H1 (cell line): ENCODE results near the gene CAMK2D. TPM values are rescaled to one million over a fixed set of nuclear protein-coding genes. Genes with fewer than 3 reads are reported as not detected.

Source experiments
- CTCF ChIA-PET: fragments of 300-600 bp; sonication (Branson Sonifier 250); formaldehyde crosslinking; loops from one replicate; lab custom pipeline; 2021; ENCODE audit not compliant: partially characterized antibody; lab: Charles Lee
- POLR2A ChIA-PET: fragments of 300-600 bp; sonication (Branson Sonifier 250); formaldehyde crosslinking; loops from one replicate; lab custom pipeline; 2021; ENCODE audit warnings: inconsistent platforms; ENCODE audit not compliant: partially characterized antibody; lab: Charles Lee
- DNase-seq, 2 experiments: peaks; one replicate each; pipeline versions ENCODE4 v3.0.0 to v3.0.0-alpha.2; 2010 to 2022; ENCODE audit warnings: low spot score in 2 of 2, low read depth in 1 of 2, mixed read lengths in 1 of 2
- FAIRE-seq: peaks from 2 replicates; lab custom pipeline; 2011; peaks lifted over from hg19 to GRCh38; lab: Jason Lieb, UNC
- H2AFZ ChIP-seq: 2 replicates; pipeline ENCODE4 v1.8.1; 2012; ENCODE audit warnings: low read length, inconsistent platforms
- H2AK5ac ChIP-seq: 2 replicates; pipeline ENCODE4 v1.6.1; 2013; ENCODE audit warnings: low read depth, low read length
- H2BK120ac ChIP-seq: replicated peaks from 2 replicates; pipeline ENCODE3; 2013; ENCODE audit warnings: low read depth, low read length, inconsistent platforms
- H2BK12ac ChIP-seq: 2 replicates; pipeline ENCODE4 v1.6.1; 2013; ENCODE audit warnings: low read depth, low read length
- H2BK15ac ChIP-seq: 2 replicates; pipeline ENCODE4 v1.6.1; 2013; ENCODE audit warnings: low read length
- H2BK20ac ChIP-seq: 2 replicates; pipeline ENCODE4 v1.6.1; 2013; ENCODE audit warnings: low read length
- H2BK5ac ChIP-seq: 2 replicates; pipeline ENCODE4 v1.6.1; 2013; ENCODE audit warnings: low read depth, low read length
- H3K14ac ChIP-seq: 2 replicates; pipeline ENCODE4 v1.6.1; 2013; ENCODE audit warnings: inconsistent platforms; ENCODE audit not compliant: insufficient read length
- H3K18ac ChIP-seq: 2 replicates; pipeline ENCODE4 v1.6.1; 2013; ENCODE audit warnings: low read length; ENCODE audit errors: extremely low read depth
- H3K23ac ChIP-seq: 2 replicates; pipeline ENCODE4 v1.6.1; 2013; ENCODE audit warnings: inconsistent platforms; ENCODE audit not compliant: insufficient read length
- H3K23me2 ChIP-seq: 2 replicates; pipeline ENCODE4 v1.6.1; 2013; ENCODE audit warnings: low read depth, low read length
- H3K27ac ChIP-seq: 2 replicates; pipeline ENCODE4 v1.6.1; 2011; ENCODE audit warnings: low read depth, low read length, inconsistent platforms
- H3K27me3 ChIP-seq, 4 experiments: replicated peaks in 1 of 4; 1 replicate in 1 of 4; 2 replicates in 3 of 4; pipeline versions ENCODE4 v1.6.1 to v1.8.1; 2011 to 2013; ENCODE audit warnings: low read length in 3 of 4, mild to moderate bottlenecking in 3 of 4, inconsistent platforms in 2 of 4, mixed read lengths in 2 of 4, moderate library complexity in 1 of 4; ENCODE audit not compliant: control insufficient read depth in 3 of 4, insufficient read depth in 3 of 4; ENCODE audit errors: extremely low read depth in 1 of 4
- H3K36me3 ChIP-seq, 4 experiments: 2 replicates each; pipeline versions ENCODE4 v1.6.1 to v1.8.1; 2011 to 2013; ENCODE audit warnings: mild to moderate bottlenecking in 4 of 4, low read length in 3 of 4, moderate library complexity in 2 of 4, control low read depth in 1 of 4, inconsistent platforms in 1 of 4; ENCODE audit not compliant: insufficient read depth in 4 of 4, control insufficient read depth in 2 of 4
- H3K4ac ChIP-seq: replicated peaks from 2 replicates; pipeline ENCODE3; 2013; ENCODE audit warnings: low read length, low read depth, mixed read lengths, inconsistent platforms; ENCODE audit not compliant: insufficient read length
- H3K4me1 ChIP-seq, 4 experiments: replicated peaks in 1 of 4; 1 replicate in 1 of 4; 2 replicates in 3 of 4; pipeline versions ENCODE4 v1.6.1 to v1.8.1; 2011 to 2013; ENCODE audit warnings: low read length in 3 of 4, inconsistent platforms in 2 of 4, mixed read lengths in 1 of 4; ENCODE audit not compliant: insufficient read depth in 4 of 4, control insufficient read depth in 3 of 4
- H3K4me2 ChIP-seq, 2 experiments: 2 replicates each; pipeline versions ENCODE4 v1.6.1 to v1.8.1; 2011 to 2013; ENCODE audit warnings: low read depth in 2 of 2, low read length in 2 of 2, control low read depth in 1 of 2, inconsistent platforms in 1 of 2, mild to moderate bottlenecking in 1 of 2; ENCODE audit not compliant: insufficient read depth in 1 of 2
- H3K4me3 ChIP-seq, 4 experiments: fragments of 200-600, 300-600 bp in 1 of 4; sonication (generic), shearing (Covaris generic), sonication (Bioruptor Twin) in 1 of 4; 2 replicates each; pipeline versions ENCODE4 v1.5.1 to v1.8.1; 2011 to 2016; ENCODE audit warnings: low read length in 4 of 4, low read depth in 3 of 4, control low read depth in 2 of 4, inconsistent platforms in 2 of 4, mild to moderate bottlenecking in 2 of 4, mixed read lengths in 1 of 4, moderate library complexity in 1 of 4; ENCODE audit not compliant: insufficient read depth in 2 of 4; ENCODE audit errors: extremely low read depth in 1 of 4
- H3K56ac ChIP-seq: replicated peaks from 2 replicates; pipeline ENCODE3; 2013; ENCODE audit warnings: low read depth, mild to moderate bottlenecking, mixed read lengths, low read length, inconsistent platforms; ENCODE audit not compliant: insufficient read length
- H3K79me1 ChIP-seq: 2 replicates; pipeline ENCODE4 v1.6.1; 2013; ENCODE audit warnings: low read depth, low read length, control low read depth
- H3K79me2 ChIP-seq, 2 experiments: 2 replicates each; pipeline versions ENCODE4 v1.6.1 to v1.8.1; 2012 to 2013; ENCODE audit warnings: low read length in 2 of 2, mild to moderate bottlenecking in 2 of 2, inconsistent platforms in 1 of 2; ENCODE audit not compliant: insufficient read depth in 2 of 2, control insufficient read depth in 1 of 2
- H3K9ac ChIP-seq, 4 experiments: replicated peaks in 1 of 4; 1 replicate in 1 of 4; 2 replicates in 3 of 4; pipeline versions ENCODE4 v1.6.1 to v1.8.1; 2011 to 2013; ENCODE audit warnings: low read depth in 3 of 4, low read length in 3 of 4, control low read depth in 2 of 4, mild to moderate bottlenecking in 2 of 4, moderate library complexity in 2 of 4, inconsistent platforms in 1 of 4; ENCODE audit errors: extremely low read depth in 1 of 4
- H3K9me3 ChIP-seq, 2 experiments: 2 replicates each; pipeline versions ENCODE4 v1.6.1 to v1.8.1; 2012 to 2013; ENCODE audit warnings: mild to moderate bottlenecking in 2 of 2, moderate library complexity in 2 of 2, control low read depth in 1 of 2, inconsistent platforms in 1 of 2, low read depth in 1 of 2, low read length in 1 of 2, mixed read lengths in 1 of 2; ENCODE audit not compliant: insufficient read depth in 2 of 2
- H4K20me1 ChIP-seq, 2 experiments: replicated peaks in 1 of 2; 2 replicates each; pipeline versions ENCODE3 to v1.8.1; 2011 to 2013; ENCODE audit warnings: inconsistent platforms in 2 of 2, low read length in 2 of 2, mild to moderate bottlenecking in 1 of 2; ENCODE audit not compliant: insufficient read depth in 2 of 2, control insufficient read depth in 1 of 2
- H4K5ac ChIP-seq: 2 replicates; pipeline ENCODE4 v1.6.1; 2013; ENCODE audit warnings: low read length, low read depth, mixed read lengths, inconsistent platforms; ENCODE audit not compliant: insufficient read length
- H4K8ac ChIP-seq: 2 replicates; pipeline ENCODE4 v1.8.0; 2013; ENCODE audit warnings: mild to moderate bottlenecking, moderate library complexity, low read length, inconsistent platforms; ENCODE audit not compliant: insufficient read depth; ENCODE audit errors: extremely low read depth
- H4K91ac ChIP-seq: replicated peaks from 2 replicates; pipeline ENCODE3; 2013; ENCODE audit warnings: low read length, mixed read lengths, inconsistent platforms; ENCODE audit not compliant: insufficient read length
- CBX8 ChIP-seq: fragments of 300-800, 300-1000 bp; sonication (generic); IDR thresholded peaks from 2 replicates; pipeline ENCODE4 v1.7.1; 2016; ENCODE audit warnings: low read depth, low read length, borderline replicate concordance
- CTBP2 ChIP-seq: IDR thresholded peaks from 2 replicates; pipeline ENCODE4 v1.7.0; 2011; ENCODE audit warnings: borderline replicate concordance, mild to moderate bottlenecking, moderate library complexity, mixed read lengths, low read length; ENCODE audit not compliant: insufficient read depth, insufficient read length
- EZH2 ChIP-seq: fragments of 200-600 bp; sonication (generic); IDR thresholded peaks from 2 replicates; pipeline ENCODE4 v1.7.1; 2012; ENCODE audit warnings: low read depth, mild to moderate bottlenecking, moderate library complexity, low read length, inconsistent platforms; ENCODE audit not compliant: severe bottlenecking
- HDAC2 ChIP-seq, 2 experiments: fragments of 300-600 bp in 1 of 2; sonication (generic) in 1 of 2; IDR thresholded peaks; 2 replicates each; pipeline ENCODE4 v1.6.1; 2011 to 2012; ENCODE audit warnings: low read depth in 2 of 2, low read length in 2 of 2, mild to moderate bottlenecking in 2 of 2, moderate library complexity in 2 of 2, borderline replicate concordance in 1 of 2, inconsistent platforms in 1 of 2
- JUN ChIP-seq: IDR thresholded peaks from 2 replicates; pipeline ENCODE4 v1.6.1; 2011; ENCODE audit warnings: low read depth, mild to moderate bottlenecking, improper control_type of control experiment, low read length
- KDM4A ChIP-seq: IDR thresholded peaks from one replicate; pipeline ENCODE4 v1.7.1; 2012; ENCODE audit warnings: low read depth, mild to moderate bottlenecking, moderate library complexity, low read length, inconsistent platforms; ENCODE audit not compliant: severe bottlenecking
- MAFK ChIP-seq: IDR thresholded peaks from 2 replicates; pipeline ENCODE4 v1.6.1; 2012; ENCODE audit warnings: low read depth, mild to moderate bottlenecking, improper control_type of control experiment, low read length
- NRF1 ChIP-seq: IDR thresholded peaks from 2 replicates; pipeline ENCODE4 v1.6.1; 2011; ENCODE audit warnings: mild to moderate bottlenecking, low read depth, low read length, improper control_type of control experiment
- POLR2A ChIP-seq, 2 experiments: IDR thresholded peaks; 1 replicate in 1 of 2; 2 replicates in 1 of 2; pipeline ENCODE4 v1.6.1; 2011; ENCODE audit warnings: low read depth in 2 of 2, low read length in 2 of 2, mild to moderate bottlenecking in 2 of 2; ENCODE audit errors: control extremely low read depth in 1 of 2
- POU5F1 ChIP-seq: IDR thresholded peaks from 2 replicates; pipeline ENCODE4 v1.6.1; 2011; ENCODE audit warnings: low read depth, mild to moderate bottlenecking, low read length, moderate library complexity
- RAD21 ChIP-seq, 2 experiments: IDR thresholded peaks in 1 of 2; conservative IDR thresholded peaks in 1 of 2; 2 replicates each; pipeline ENCODE4 v1.6.1; 2011; ENCODE audit warnings: low read depth in 2 of 2, low read length in 2 of 2, improper control_type of control experiment in 1 of 2, inconsistent platforms in 1 of 2, mild to moderate bottlenecking in 1 of 2, moderate library complexity in 1 of 2
- SP4 ChIP-seq: IDR thresholded peaks from 2 replicates; pipeline ENCODE4 v1.6.1; 2012; ENCODE audit warnings: low read length, inconsistent platforms
- WGBS, 2 experiments: shearing (Covaris generic) in 1 of 2; methylation state at CpG; one replicate each; pipeline versions ENCODE4 v1.1.6 to v1.1.7; 2013 to 2015; ENCODE audit warnings: low lambda C conversion rate in 2 of 2, mixed read lengths in 2 of 2, inconsistent platforms in 1 of 2, low coverage in 1 of 2, missing lambda C conversion rate in 1 of 2; ENCODE audit not compliant: insufficient replicate concordance in 2 of 2, insufficient coverage in 1 of 2, insufficient read length in 1 of 2; ENCODE audit errors: extremely low coverage in 1 of 2, missing lambda C conversion rate in 1 of 2; 5-methylcytosine and 5-hydroxymethylcytosine counted together
- polyA plus RNA-seq, 7 experiments: library from polyadenylated mRNA; depleted of rRNA in 3 of 7; stranded (reverse) in 5 of 7; unstranded in 2 of 7; fragments of >200 nt in 5 of 7; fragments of 200-250 nt in 2 of 7; gene quantifications; 1 replicate in 5 of 7; 2 replicates in 1 of 7; 4 replicates in 1 of 7; pipeline versions ENCODE4 v1.2.1 to v1.2.3, GENCODE V29; 2011 to 2013; ENCODE audit warnings: missing spikeins in 2 of 7, mixed read lengths in 2 of 7
- total RNA-seq: library from RNA; stranded (reverse); fragmentation: NEBNext Ultra II Directional; extraction: Animal tissue kit (Norgen Biotek cat#: 25700); gene quantifications from 2 replicates; pipeline ENCODE4 v1.2.1, GENCODE V29; 2021
- TF ChIP-seq, protein P1 (sequence below): IDR thresholded peaks from 2 replicates; pipeline ENCODE4 v1.6.1; 2012; ENCODE audit warnings: inconsistent platforms

The CAMK2D gene
- total and polyA plus RNA-seq, 2 of the 8 experiments (the other 6 are each of a cell fraction or from before 2014, with no cell fraction given): 3.2 to 7.0 TPM

DNA sequence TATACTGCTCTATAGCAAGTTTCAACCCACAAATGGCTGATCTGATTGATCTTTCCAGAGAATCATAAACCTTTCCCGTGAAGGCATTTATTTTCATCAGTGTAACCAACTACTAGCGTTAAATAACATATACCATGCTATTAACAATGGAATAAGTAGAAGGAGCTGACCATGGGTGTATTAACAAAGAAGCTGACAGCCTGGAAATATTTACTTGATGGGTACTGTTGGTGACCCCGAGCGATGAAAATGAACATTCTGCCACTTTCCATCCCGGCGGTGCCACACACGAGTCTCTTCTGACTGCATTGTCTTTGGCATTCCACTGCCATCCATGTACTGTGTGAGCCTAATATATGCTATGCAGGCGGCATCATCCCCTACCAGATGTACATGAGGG is 304.4 kb downstream of the CAMK2D start:
- H2BK20ac ChIP-seq: no peak overlapping the region
- H3K4ac ChIP-seq: no peak overlapping the region
- ChIA-PET POLR2A (interaction anchor here (0.6 kb wide), 1 partner anchor 10 kb away, joined by 6 read pairs; no protein-coding TSS in a partner anchor), CTCF (interaction anchor here (0.7 to 1.4 kb wide), 2 partner anchors 54 to 62 kb away, joined by 3 to 4 read pairs; no protein-coding TSS in a partner anchor)
- H2AFZ ChIP-seq: no peak overlapping the region
- no peak overlapping the region for H3K18ac ChIP-seq
- no peak overlapping the region for H2BK5ac ChIP-seq
- no peak overlapping the region for H2AK5ac ChIP-seq
- WGBS, 2 experiments: 89% methylated on average over 8 of the region's 8 CpGs; no CpG with 5 or more reads in 1 of the 2 experiments
- no peak overlapping the region for H4K5ac ChIP-seq
- no peak overlapping the region for H4K8ac ChIP-seq
- H3K4me2 ChIP-seq: no peak overlapping the region
- H3K27me3 ChIP-seq: no peaks in the 10 kb centered on the region
- H3K23ac ChIP-seq: no peak overlapping the region
- H4K20me1 ChIP-seq: no peaks in the 10 kb centered on the region
- H3K9me3 ChIP-seq: no peaks in the 10 kb centered on the region
- no peak overlapping the region for H3K14ac ChIP-seq
- no peak overlapping the region for H3K56ac ChIP-seq
- H3K36me3 ChIP-seq: no peaks in the 10 kb centered on the region
- no peak overlapping the region for H2BK12ac ChIP-seq
- H3K23me2 ChIP-seq: no peaks in the 10 kb centered on the region; the same call in 1 of the 2 replicates
- no peak overlapping the region for H4K91ac ChIP-seq
- no peak overlapping the region for H3K9ac ChIP-seq
- no peak overlapping the region for H3K4me3 ChIP-seq
- no peaks in the 10 kb centered on the region for H3K79me2 ChIP-seq
- FAIRE-seq (no peak), DNase-seq (no peak)
- no peak overlapping the region for H3K27ac ChIP-seq
- no peaks in the 10 kb centered on the region for H3K79me1 ChIP-seq
- no peak overlapping the region; the same call in 1 of the 2 replicates for H2BK15ac ChIP-seq
- H2BK120ac ChIP-seq: no peak overlapping the region
- peaks cover 0 to 17% (median 6%) of the 10 kb centered on the region in 4 experiments; a peak in 3 of 7 replicates for H3K4me1 ChIP-seq
- TF ChIP-seq CTBP2: no peak
- no peak for TF ChIP-seq POLR2A (IDR thresholded peaks at IDR 0.05; ENCODE audit: control extremely low read depth in 1 of 2, low read depth in 2 of 2, low read length in 2 of 2)
- no peak for TF ChIP-seq KDM4A
- no peak for TF ChIP-seq RAD21 (IDR thresholded peaks at IDR 0.05 in 1 of 2, conservative IDR thresholded peaks at IDR 0.05 in 1 of 2; ENCODE audit: low read depth in 2 of 2, low read length in 2 of 2)
- no peak for TF ChIP-seq HDAC2 (IDR thresholded peaks at IDR 0.05; ENCODE audit: borderline replicate concordance in 1 of 2, low read depth in 2 of 2, low read length in 2 of 2)
- TF ChIP-seq CBX8: no peak
- TF ChIP-seq EZH2: no peak
- no peak for TF ChIP-seq SP4
- TF ChIP-seq JUN: no peak
- TF ChIP-seq MAFK: no peak
- TF ChIP-seq, protein P1, sequence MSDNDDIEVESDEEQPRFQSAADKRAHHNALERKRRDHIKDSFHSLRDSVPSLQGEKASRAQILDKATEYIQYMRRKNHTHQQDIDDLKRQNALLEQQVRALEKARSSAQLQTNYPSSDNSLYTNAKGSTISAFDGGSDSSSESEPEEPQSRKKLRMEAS: no peak
- TF ChIP-seq POU5F1: no peak
- TF ChIP-seq NRF1: no peak
